Measurements from ENCODE around the gene MUSTN1.

Gene MUSTN1

DNA sequence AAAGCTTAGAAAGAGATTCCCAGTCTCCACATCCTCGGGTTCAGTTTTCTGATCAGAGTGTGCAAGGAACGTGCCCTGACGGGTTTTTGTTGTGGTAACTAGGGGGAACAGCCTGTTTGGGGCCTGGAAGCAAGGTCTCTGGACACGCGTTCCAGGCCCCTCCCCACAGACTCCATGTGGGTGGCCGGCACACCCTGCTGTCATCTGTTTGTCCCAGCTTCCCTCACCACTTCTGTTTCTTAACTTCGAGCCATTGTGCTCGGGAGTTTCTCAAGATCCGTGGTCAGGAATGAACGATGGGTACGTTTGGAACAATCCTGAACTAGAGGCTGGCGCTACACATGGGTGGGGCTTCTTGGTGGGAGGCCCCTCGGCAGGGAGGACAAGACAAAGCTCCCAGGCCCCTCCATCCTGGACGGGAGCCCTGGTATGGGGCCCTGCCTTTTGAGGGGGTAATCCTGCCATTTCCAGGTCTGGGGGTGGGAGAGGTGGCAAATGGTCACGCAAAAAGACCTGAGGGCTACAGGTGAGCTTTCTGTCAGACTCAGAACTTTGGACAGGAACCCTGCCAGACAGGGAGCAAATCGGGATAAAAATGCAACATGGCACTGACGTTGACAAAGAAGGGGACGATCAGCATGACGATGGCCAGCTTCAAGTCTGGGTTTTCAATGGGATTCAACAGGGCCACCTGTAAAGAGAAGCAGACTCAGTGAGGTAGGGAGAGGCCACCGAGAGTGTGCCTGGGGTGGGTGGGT is 8.5 kb upstream of the MUSTN1 start:
- TF ChIP-seq, protein P1, sequence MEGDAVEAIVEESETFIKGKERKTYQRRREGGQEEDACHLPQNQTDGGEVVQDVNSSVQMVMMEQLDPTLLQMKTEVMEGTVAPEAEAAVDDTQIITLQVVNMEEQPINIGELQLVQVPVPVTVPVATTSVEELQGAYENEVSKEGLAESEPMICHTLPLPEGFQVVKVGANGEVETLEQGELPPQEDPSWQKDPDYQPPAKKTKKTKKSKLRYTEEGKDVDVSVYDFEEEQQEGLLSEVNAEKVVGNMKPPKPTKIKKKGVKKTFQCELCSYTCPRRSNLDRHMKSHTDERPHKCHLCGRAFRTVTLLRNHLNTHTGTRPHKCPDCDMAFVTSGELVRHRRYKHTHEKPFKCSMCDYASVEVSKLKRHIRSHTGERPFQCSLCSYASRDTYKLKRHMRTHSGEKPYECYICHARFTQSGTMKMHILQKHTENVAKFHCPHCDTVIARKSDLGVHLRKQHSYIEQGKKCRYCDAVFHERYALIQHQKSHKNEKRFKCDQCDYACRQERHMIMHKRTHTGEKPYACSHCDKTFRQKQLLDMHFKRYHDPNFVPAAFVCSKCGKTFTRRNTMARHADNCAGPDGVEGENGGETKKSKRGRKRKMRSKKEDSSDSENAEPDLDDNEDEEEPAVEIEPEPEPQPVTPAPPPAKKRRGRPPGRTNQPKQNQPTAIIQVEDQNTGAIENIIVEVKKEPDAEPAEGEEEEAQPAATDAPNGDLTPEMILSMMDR (IDR thresholded peaks at IDR 0.05; ENCODE audit: low read depth, low read length, missing control alignments), result no peak
- no peak overlapping the region for H3K4me3 ChIP-seq (replicated peaks; ENCODE audit: low read depth, low read length)
- DNase-seq (ENCODE audit: extremely low read depth, low read depth), result no peak

DNA sequence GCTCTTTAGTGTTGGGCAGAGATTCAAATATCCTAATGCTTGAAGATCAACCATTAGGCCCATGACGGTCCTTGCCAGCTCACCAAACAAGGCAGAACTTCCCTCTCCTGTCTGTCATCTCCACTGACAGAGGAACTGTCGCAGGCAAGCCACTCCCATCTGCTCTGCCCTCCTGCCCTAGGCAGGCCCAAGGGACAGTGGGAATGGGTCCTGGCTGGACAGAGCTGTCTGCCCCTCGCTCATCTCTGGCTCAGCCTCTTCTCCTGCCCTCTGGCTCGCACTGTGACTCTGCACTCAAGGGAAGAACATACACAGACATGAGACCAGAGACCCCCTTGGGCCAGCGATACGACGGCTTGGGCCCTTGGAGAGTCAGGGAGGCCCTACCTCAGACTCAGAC is 7.6 kb upstream of the MUSTN1 start:
- DNase-seq (ENCODE audit: extremely low read depth, low read depth), result no peak
- H3K4me3 ChIP-seq (replicated peaks; ENCODE audit: low read depth, low read length), result no peak overlapping the region
- TF ChIP-seq, protein P1 (IDR thresholded peaks at IDR 0.05; ENCODE audit: low read depth, low read length, missing control alignments), result no peak

DNA sequence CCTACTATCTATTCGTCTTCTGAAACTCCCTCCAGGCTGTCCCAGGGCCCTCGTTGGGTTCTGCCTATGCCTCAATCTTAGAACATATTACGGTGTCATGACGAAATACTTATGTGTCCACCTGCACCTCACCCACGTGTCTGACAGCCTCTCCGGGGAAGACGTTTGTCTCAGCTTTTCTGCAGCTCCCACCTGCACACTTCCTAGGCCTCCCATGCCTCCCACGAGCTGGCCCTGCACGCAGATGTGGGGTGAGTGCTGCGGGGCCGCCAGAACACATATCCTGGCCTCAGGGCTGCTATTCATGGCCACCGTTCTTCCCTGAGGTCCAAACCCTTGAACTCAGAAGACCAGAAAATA is 7.1 kb upstream of the MUSTN1 start:
- no peak for DNase-seq (ENCODE audit: extremely low read depth, low read depth)
- TF ChIP-seq, protein P1 (IDR thresholded peaks at IDR 0.05; ENCODE audit: low read depth, low read length, missing control alignments), result no peak
- H3K4me3 ChIP-seq (replicated peaks; ENCODE audit: low read depth, low read length), result no peak overlapping the region

DNA sequence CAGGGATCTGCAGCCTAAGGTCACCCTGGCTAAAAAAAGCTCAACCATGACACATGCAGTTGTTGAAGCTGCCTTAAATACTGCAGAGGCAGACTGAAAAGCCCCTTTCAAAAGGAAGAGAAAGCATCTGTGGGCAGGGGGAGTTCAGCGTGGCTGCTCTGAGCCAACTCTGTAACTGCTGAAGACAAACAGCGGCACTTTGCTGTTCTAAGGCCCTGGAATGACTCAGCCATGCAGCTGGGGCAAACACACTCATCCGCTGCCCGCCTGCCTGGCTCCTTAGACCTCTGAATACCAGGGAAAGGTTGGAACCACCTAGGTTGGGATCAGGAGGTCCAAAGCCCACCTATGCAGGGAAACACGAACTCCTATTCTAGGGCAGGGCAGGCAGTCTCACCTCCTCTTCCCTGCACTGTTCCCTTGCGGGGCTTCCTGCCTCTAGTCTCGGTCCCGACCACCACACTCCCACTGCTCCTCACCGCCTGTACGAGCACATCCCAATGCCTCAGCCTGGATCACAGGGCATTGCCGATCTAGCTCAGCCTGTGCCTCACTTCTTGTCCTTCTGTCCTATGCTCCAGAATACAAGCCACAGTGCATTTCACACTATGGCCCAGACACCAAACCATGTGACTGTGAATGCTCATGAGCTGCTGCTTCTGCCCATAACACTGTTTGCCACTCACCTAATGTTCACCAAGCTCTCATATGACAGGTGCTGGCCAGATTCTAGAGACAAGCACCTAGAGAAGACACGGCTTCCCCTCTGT is 6.6 kb upstream of the MUSTN1 start:
- DNase-seq (ENCODE audit: extremely low read depth, low read depth), result no peak
- no peak overlapping the region for H3K4me3 ChIP-seq (replicated peaks; ENCODE audit: low read depth, low read length)
- TF ChIP-seq, protein P1 (IDR thresholded peaks at IDR 0.05; ENCODE audit: low read depth, low read length, missing control alignments), result no peak

DNA sequence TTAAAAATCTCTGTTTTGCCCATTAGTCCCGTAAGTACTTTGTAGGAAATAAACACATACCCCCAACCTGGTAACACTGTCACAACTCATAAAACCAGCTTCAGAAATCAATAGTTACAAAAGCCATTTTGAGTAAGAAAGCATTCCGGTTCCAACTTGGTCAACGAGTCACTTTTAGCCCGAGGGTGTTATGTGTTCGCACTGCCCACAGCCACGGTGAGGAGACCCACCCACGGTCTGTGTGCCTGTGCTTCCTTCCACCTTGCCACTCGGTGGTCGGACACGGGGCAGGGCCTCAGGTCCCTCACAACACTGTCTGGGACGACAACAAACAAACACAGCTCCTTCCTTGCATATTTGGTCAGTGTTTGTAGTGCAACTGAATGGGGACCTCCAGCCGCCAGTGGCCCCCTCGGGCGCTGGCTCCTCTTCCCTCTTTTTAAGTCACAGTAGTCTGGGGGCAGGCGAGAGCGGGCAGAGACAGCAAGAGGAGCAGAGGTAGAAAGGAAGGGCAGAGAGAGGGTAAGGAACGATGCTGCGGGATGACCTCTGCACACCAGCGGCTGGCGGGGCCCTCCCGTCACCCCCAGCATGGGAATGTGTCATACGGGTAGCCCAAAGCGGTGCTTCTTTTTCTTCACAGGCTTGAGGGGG is 5.2 kb upstream of the MUSTN1 start:
- H3K4me3 ChIP-seq (replicated peaks; ENCODE audit: low read depth, low read length), result no peak overlapping the region
- DNase-seq (ENCODE audit: extremely low read depth, low read depth), result no peak
- TF ChIP-seq, protein P1 (IDR thresholded peaks at IDR 0.05; ENCODE audit: low read depth, low read length, missing control alignments), result no peak

DNA sequence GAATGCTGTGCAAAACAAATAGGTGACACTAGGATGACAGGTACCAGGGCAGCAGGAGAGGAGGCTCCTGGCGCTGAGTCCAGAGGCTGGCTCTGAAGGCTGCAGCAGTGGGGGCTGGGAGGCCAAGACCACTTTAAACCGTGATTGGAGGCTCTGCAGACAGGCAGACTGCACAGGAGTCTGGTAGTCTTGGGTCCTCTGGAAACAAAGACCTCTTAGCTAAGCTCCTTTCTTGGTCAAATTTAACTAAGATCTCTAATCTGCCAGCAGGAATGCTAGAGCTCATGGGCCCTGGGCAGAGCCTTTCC is 4.4 kb upstream of the MUSTN1 start:
- TF ChIP-seq, protein P1 (IDR thresholded peaks at IDR 0.05; ENCODE audit: low read depth, low read length, missing control alignments), result no peak
- no peak overlapping the region for H3K4me3 ChIP-seq (replicated peaks; ENCODE audit: low read depth, low read length)
- no peak for DNase-seq (ENCODE audit: extremely low read depth, low read depth)

Measured in HFF-Myc (cell line).